GM21723 (cell line): ENCODE results near the gene PHACTR3.

ENCODE experiments used
- ATAC-seq: cut with Tn5 transposase; IDR thresholded peaks from one replicate; pipeline ENCODE4 v1.9.1; 2021; ENCODE audit warnings: mild to moderate bottlenecking, moderate library complexity; ENCODE audit not compliant: unreplicated experiment

PHACTR3 gene

DNA sequence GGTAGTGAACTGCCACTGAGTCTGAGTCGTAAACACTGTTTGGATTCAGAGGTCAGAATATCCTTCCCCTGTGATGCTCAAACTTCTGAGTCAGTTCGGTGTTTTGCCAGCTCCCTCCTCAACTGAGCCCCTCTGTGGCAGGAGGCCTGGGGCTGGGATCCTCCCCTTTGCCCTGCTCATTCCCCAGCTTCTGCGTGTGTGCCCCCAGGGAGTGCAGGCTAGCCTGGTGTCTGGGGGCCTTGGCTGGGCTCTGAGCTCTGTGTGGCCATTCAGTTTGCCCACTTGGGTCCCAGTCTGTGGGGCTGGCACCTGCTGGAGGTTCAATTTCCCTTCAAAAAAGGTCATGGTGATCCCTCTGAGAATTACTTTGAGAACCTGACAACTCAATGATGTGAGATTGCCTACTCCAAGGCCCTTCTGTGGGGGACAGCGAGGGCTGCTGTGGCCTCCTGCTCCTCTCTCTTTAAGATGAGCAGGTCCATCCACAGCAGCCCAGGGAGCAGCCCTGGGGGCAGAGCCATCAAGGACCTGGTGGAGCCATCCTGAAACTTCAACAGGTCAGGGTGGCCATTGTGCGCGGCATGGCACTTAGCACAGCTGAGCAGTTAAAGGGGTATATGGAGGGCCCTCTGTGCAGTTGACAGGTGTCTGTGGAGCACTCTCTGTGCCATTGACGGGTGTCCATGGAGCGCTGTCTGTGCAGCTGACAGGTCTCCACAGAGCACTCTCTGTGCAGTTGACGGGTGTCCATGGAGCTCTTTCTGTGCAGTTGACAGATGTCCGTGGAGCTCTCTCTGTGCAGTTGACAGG is 181.9 kb downstream of the PHACTR3 start:
- no peak for ATAC-seq

DNA sequence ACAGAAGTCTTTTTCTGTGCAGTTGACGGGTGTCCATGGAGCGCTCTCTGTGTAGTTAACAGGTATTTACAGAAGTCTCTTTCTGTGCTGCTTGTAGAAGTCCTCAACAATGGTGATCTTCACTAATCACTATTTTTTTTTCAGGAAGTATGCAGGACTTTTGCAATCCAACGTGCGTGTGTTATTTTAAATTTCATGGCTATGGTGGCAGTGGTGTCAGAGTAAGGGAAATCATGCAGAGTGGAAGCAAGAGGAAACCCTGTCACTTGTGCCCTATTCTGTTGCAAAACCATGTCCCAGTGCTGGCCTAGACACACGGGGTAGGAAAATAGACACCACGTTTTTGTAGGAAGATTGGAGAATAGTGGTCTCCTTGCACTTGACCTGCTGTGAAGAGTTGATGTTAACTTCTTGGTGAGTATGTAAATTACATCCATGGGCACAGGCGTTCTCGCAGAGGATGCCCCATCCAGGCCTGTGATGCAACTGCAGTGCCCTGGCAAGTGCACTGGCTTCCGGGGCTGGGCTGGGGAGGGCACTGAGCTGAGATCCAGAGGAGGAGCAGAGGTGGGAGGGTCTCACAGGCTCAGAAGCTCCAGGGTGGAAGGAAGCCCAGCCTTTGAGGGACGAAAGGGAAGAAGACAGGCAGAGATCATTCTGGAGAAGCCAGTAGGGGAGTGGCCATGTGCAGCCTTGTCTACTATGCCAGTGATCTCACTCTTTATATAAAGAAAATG is 182.6 kb downstream of the PHACTR3 start:
- no peak for ATAC-seq

DNA sequence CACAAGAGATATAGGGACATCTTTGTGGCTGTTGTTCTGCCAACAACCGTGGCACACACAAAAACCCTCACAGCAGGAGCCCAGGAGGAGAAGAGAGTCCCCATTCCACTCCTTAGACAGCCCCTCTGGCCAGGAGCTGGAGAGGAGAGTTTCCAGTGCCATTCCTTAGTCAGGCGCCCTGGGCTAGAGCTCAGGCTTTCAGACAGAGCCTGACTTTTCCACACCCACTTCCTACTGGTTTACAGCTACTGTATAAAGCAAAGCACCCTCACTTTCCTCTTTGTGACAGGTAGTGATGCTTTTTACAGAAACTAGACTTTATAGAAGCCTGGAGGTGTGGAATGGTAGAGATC is 183.2 kb downstream of the PHACTR3 start:
- no peak for ATAC-seq

DNA sequence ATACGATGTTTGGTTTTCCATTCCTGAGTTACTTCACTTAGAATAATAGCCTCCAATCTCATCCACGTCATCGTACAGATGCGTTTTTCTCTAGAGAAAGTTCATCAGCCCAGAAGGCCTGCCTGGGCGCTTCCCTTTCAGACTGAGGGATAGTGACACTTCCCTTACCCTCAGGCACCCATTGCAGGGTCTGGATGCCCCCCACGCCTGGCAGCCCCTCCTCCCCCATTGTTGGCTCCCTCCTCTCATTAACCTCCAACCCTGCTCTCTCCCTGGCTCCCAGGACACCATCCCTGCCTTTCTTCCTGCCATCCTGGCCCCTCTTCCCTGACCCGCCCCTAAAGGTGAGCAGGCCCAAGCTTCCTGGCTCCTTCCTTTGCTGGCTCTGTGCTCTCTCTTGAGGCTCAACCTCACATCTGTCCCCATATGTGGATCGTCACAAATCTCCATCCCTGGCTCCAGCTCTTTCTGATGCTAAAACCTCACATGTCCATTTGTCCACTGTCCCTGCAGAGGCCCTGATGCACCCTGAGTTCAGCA is 183.9 kb downstream of the PHACTR3 start:
- ATAC-seq, result no peak

DNA sequence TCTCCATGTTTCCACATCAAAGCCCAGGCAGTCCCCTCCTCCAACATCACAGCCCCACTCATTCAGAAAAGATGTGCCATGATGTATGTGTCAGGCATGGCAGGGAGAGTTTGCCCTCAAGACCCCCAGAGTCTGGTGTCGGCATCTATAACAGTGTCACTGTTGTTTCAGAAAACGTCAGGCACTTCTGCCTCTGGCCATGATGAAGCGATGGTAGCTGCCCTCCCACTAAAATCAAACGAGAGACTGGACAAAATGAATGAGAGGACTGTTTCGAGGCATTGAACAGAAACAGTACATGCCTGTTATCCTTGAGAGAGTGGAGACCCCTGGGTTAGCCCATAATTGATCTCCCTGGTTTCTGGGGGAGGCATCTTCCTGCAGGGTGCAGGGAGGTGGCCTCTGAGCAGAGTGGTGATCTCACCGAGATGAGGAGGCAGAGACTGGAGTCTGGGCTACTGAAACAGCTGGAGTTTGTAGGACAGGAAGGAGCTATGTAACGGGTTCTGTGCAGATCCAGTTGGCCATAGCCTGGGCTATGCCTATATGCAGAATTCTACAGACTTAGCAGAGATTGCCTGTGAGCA is 184.6 kb downstream of the PHACTR3 start:
- no peak for ATAC-seq

DNA sequence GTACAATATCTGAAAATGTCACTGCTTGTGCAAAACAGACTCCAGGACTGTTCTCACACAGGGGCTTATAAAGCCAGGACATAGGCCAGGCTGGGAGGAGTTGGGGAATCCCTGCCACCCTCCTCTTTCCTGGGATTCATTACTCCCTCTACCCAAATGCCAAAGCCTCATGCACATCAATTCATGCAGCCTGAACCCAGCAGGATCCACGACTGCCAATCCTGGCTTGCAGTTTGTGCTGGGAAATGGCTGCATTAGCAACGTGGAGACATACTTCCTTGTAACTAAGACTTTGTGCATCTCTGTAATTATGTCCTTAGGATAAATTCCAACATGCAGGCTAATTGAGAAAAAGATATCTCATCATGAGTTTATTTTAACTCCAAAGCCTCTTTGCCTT is 185.3 kb downstream of the PHACTR3 start:
- ATAC-seq, result no peak

DNA sequence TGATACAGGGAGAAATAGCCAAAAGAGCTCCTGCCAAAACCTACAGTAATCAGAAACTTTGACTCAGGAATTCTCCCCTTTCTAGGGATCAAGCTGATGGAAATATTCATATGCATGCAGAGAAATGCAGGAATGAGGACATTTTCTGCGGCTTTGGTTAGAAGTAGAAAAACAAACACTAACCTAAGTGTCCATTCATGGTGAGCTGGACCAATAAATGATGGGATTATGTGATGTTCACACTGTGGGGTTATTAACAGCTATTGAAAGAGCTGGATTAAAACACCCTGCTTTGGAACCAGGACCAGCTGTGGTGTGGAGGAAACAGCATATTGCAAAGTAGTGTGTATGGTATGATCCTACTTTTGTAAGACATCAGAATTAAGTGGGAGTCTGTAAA is 186.0 kb downstream of the PHACTR3 start:
- no peak for ATAC-seq

DNA sequence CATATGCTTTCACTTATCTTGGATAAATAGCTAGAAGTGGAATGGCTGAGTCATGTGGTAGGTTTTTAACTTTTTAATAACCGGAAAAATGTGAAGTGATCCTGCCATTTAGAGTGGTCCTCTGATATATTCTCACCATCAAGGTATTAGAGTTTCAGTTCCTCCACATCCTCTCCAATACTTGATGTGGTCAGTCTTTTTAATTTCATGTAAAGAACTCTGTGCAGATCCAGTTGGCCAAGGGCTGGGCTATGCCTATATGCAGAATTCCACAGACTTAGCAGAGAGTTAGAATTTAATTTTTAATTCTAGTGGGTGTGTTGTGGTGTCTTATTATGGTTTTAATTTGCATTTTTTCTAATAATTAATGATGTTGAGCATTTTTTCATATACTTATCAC is 188.0 kb downstream of the PHACTR3 start:
- no peak for ATAC-seq

DNA sequence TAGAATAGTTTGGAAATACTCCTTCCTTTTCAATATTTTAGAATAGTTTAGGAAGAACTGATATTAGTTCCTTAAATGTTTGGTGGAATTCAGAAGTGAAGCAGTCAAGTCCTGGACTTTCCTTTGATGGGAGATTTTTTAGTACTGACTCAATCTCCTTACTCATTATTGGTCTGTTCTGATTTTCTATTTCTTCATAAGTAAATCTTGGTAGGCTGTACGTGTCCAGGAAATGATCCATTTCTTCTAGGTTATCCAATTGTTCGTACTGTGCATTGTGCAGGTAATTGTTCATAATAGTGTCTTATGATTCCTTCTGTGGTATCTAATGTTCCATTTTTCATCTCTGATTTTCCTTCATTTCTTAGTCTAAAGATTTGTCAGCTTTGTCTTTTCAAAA is 190.2 kb downstream of the PHACTR3 start:
- ATAC-seq, result no peak

DNA sequence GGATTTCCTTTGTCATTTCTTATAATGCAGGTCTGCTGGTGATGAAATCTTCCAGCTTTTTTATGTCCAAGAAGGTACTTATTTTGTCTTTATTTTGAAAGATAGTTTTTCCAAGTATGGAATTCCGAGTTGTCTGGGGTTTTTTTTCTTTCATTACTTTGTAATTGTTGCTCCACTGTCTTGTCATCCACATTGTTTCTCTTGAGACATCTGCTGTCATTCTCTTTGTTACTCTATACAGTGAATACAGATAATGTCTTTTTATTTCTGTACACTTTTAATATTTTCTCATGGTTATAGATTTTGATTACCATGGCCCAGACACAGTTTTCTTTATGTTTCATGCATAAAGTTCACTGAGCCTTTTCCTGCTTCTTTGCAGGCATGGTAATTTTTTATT is 196.0 kb downstream of the PHACTR3 start:
- no peak for ATAC-seq

DNA sequence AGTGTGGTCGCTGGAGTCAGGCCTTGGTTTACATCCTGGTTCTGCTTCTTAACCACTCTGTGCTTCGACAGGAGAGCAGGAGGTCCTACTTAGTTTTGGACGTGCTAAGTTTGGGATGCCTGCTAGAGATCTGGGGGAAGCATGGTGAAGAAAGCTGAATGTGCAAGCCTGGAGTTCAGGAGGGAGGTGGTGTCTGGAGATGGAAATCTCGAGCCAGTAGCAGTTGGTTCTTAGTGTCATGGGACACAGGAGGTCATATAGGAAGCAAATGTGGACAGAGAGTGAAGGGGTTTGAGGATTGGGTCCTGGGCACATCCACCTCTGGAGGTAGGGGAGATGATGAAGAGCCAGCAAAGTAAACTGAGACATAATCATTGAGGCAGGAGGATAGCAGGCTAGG is 197.7 kb downstream of the PHACTR3 start:
- no peak for ATAC-seq

DNA sequence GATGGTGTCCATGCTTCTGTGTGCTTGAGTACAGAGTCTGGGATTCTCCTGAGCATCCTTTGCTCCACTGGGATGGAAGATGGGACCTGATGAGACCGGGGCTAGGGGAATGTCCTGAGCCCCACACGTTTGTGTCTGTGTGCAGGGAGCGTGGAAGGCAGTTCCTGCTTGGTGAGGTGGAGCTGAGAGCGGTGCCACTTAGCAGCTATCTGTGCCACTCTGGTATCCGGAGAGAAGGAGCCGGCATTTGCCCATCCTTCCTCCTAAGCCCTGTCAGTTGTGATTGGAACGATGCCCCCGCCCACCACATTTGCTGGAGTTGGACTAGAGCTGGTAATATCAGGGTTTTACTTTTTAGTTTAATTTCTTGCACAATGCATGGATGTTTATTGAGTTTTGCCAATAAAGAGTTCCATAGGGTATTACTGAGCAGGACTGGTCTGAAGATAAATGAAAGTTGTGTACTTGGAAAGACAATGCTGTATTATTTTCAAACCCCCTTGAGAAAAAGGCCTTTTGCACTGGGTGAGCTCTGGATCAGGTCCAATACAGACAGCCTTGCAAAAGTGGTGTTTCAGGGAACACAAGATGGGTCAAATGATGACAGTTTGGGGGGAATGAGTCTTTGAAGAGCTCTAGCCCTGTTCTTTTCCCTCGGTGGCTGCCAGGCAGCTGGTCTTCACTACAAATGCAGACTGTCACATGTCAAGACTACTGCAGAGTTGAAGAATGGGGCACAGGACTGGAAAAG is 198.3 kb downstream of the PHACTR3 start:
- no peak for ATAC-seq

DNA sequence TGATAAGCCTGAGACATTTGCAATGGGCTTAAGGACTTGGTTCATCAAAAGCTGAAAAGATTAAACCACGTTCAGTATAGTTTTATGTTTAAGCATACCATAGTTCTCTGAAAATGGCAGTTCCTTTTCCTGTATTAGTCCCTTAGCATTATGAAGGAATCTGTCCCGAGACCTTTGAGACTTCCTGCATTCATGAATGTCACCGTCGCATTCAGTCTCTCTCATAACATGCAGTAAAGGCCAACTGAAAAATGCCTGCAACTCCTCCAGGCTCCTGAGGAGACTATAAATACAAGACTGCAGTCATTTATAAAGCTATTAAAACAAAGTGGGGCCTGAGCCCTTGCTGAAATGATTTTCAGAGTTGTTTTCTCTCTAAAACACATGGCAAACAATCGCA is 200.0 kb downstream of the PHACTR3 start:
- ATAC-seq, result no peak

DNA sequence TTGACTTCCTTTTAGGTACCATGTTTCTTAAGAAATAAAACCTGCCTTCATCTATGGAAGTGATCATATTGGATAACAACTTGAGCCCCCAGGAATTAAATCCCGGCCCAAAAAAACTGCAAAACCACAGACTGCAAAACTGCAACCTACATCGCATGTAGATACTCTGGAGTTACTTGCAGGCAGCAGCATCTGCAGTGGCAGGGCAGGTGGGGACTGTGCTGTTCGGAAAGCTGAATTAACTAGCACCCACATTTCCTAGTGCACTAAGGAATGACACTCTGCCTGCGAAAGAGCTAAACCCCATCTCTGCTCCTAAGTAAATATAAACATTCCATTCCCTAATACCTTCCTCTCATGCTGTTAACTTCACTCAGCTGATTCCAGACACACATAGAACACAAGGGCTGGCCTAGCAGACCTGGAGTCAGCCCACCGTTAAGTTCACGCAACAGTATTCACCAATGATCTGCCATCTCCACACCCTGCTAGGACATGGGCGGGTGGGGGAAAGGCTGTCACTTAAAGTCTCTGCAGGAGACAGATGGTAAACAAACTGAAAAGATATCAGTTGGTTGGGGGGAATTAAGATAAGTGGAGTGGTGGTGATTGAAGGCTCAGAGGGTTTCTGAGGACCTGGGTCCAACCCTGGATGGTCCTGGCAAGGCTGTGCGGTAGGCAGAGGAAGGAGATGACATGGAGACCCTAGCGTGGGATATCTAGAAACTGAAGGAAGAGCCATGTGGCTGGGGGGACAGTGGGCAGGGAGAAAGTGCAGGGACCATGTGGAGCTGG is 200.7 kb downstream of the PHACTR3 start:
- ATAC-seq, result no peak

DNA sequence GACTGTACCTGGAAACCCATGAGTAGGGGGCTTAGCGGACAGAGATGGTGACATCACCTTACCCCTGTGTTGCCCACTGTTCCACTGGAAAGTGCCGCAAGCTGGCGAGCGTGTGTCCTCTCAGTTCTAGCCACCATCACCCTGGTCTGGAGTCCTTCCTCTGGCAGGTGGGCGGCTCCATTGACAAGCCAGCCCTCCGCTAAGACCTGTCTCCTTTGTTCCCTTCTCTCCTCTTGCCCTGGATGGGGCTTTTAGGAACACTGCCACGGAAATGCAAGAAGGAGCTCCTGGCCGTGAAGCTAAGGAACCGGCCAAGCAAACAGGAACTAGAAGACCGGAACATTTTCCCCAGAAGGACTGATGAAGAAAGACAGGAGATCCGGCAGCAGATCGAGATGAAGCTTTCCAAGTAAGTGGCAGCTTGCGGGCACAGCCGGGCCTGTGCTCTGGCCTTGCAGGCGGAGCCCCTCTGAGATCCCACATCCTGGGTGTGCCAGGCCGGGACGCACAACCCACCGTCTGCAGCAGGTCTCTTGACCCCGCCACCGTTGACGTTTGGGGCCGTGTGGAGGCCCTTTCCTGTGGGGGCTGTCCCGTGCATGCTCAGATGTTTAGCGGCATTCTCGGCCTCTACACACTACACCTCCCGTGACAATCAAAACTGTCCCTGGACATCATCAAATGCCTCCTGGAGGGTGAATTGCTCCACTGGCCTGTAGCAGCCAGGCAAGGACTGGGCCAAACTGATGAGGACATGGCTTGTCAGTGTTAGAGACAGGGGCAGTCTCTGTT is 201.6 kb downstream of the PHACTR3 start:
- no peak for ATAC-seq

DNA sequence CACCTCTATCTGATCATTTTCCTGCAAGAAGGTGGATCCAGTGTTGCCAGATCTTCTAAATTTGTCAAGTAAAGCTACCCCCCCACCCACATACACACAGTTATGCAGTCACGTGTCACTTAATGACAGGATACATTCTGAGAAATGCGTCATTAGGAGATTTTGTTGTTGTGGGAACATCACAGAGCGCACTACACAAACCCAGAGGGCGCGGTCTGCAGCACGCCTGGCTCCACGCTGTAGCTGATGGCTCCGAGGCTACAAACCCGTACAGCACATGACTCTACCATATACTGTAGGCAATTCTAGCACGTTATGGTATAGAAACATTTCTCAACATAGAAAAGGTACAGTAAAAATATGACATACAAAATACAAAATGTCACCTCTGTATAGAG is 202.2 kb downstream of the PHACTR3 start:
- no peak for ATAC-seq

DNA sequence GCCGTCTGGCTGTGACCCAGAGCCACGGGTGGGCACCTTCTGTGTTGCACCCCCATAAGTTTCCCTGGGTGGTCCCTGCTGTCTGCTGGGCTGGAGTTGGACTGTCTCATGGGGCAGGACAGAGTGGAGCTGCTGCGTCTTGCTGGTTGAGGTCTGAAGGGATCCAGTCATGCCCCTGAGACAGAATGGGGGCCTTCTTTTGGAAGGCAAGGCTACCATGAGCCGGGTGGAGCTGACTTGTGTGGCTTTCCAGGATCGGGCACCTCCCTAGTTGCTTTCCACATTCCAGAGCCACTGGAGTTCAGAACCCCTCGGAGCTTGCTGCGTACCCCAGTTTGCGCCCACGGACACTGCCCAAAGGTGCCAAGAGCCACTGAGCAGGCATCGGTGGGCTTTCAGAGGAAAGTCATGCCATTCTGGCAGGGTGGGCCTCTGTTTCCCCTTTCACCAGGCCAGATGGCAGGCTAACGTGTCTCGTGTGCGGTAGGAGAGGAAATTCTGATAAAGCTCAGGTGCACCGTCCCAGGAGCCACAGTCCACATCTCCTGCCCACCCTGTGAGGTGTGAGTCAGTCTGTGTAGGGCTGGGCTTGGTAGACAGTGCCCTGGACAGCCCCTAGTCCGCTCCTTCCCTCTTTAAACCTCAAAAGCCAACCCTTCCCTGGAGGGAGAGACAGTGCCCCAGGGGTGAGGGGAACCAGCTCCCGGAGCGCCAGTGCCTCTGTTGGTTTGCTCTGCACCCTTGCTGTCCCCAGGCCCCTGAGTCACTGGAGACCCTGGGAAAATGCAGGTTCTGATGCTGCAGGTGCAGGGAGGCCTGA is 203.8 kb downstream of the PHACTR3 start:
- ATAC-seq, result no peak

DNA sequence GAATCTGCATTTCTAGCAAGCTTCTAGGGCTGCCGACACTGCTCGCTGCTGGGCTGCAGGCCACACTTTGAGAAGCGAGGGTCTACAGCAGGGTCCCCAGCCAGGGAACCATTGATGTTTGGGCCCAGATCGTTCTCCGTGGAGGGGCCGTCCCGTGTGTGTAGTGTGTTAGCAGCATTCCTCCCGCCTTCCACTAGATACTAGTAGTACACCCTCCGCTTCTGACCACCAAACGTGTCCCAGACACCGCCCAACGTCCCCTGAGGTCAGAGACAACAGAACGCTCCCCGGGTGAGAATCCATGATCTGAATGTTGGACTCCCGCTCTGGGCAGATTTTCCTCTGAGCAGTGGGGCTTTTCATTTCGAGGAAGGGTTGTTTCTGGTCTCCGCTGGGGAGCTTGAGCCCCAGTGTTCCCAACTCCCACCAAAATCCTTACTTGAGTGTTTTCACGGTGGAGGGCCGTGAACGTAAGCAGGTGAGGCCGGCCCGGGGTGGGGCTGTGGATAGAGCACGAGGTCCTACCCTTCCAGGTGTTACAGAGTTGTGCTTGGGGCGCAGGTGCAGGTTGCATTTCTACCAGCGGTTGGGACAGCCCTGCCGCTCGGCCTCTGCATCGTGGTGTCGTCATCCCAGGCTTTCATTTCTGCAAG is 204.5 kb downstream of the PHACTR3 start:
- no peak for ATAC-seq
